OCI-LY3 (cell line): ENCODE results near the gene PDE10A.

ENCODE experiments used
- EZH2phosphoT487 ChIP-seq: fragments of 200-600 bp; shearing (Covaris generic); IDR thresholded peaks from 2 replicates; pipeline ENCODE4 v1.6.1; 2018; ENCODE audit warnings: antibody characterized with exemption, mixed run types, low read depth
- TF ChIP-seq, protein P1 (sequence below): fragments of 200-600, 300-600 bp; sonication (generic); IDR thresholded peaks from 2 replicates; pipeline ENCODE4 v1.5.1; 2014; ENCODE audit warnings: antibody characterized with exemption, low read length, low read depth

DNA sequence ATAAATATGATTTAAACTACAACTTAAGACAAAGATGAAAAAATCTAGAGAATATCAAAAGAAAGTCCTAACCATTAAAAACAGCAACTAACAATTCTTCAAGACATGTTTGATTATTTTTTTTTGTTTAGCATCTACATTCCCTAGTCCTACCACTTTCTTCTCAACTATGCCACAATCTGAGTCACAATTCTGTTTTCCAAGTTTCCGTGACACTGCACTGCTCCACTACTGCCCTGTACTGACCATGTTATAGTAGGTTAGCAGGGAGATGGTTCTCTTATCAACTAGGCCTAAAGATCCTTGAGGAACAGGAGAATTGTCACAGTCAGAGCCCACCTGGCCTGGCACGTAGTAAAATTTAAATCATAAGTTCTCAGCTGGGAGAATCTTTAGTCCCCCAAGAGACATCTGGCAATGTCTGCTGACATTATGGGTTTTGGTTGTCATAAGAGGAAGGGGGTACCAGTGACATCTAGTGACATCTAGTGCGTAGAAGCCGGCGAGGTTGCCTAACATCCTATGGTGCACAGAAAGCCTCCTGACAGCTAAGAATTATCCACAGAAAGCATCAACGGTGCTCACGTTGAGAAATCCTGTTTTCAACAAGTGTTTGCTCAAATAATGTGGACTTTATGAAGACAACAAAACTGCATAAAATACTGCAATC, 100.5 kb downstream of the PDE10A start:
- TF ChIP-seq, protein P1, sequence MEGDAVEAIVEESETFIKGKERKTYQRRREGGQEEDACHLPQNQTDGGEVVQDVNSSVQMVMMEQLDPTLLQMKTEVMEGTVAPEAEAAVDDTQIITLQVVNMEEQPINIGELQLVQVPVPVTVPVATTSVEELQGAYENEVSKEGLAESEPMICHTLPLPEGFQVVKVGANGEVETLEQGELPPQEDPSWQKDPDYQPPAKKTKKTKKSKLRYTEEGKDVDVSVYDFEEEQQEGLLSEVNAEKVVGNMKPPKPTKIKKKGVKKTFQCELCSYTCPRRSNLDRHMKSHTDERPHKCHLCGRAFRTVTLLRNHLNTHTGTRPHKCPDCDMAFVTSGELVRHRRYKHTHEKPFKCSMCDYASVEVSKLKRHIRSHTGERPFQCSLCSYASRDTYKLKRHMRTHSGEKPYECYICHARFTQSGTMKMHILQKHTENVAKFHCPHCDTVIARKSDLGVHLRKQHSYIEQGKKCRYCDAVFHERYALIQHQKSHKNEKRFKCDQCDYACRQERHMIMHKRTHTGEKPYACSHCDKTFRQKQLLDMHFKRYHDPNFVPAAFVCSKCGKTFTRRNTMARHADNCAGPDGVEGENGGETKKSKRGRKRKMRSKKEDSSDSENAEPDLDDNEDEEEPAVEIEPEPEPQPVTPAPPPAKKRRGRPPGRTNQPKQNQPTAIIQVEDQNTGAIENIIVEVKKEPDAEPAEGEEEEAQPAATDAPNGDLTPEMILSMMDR = no peak
- no peak for TF ChIP-seq EZH2phosphoT487
